GM18499 (cell line): ENCODE measurements around the gene CCDC87.
A peak's percentile ranks its signal among the peaks of the same experiment; 100 is the strongest.
"Not testable (repeated sequence)": the region's sequence is repeated elsewhere in the genome, so short reads cannot be mapped to it uniquely, and the experiment has no call there.

Source experiments
- ATAC-seq: cut with Tn5 transposase; IDR thresholded peaks from one replicate; pipeline ENCODE4 v1.9.1; 2021; ENCODE audit warnings: moderate number of reproducible peaks; ENCODE audit not compliant: insufficient read depth, unreplicated experiment

Gene CCDC87, protein sequence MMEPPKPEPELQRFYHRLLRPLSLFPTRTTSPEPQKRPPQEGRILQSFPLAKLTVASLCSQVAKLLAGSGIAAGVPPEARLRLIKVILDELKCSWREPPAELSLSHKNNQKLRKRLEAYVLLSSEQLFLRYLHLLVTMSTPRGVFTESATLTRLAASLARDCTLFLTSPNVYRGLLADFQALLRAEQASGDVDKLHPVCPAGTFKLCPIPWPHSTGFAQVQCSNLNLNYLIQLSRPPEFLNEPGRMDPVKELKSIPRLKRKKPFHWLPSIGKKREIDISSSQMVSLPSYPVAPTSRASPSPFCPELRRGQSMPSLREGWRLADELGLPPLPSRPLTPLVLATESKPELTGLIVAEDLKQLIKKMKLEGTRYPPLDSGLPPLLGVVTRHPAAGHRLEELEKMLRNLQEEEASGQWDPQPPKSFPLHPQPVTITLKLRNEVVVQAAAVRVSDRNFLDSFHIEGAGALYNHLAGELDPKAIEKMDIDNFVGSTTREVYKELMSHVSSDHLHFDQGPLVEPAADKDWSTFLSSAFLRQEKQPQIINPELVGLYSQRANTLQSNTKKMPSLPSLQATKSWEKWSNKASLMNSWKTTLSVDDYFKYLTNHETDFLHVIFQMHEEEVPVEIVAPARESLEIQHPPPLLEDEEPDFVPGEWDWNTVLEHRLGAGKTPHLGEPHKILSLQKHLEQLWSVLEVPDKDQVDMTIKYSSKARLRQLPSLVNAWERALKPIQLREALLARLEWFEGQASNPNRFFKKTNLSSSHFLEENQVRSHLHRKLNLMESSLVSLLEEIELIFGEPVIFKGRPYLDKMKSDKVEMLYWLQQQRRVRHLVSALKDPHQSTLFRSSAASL

DNA sequence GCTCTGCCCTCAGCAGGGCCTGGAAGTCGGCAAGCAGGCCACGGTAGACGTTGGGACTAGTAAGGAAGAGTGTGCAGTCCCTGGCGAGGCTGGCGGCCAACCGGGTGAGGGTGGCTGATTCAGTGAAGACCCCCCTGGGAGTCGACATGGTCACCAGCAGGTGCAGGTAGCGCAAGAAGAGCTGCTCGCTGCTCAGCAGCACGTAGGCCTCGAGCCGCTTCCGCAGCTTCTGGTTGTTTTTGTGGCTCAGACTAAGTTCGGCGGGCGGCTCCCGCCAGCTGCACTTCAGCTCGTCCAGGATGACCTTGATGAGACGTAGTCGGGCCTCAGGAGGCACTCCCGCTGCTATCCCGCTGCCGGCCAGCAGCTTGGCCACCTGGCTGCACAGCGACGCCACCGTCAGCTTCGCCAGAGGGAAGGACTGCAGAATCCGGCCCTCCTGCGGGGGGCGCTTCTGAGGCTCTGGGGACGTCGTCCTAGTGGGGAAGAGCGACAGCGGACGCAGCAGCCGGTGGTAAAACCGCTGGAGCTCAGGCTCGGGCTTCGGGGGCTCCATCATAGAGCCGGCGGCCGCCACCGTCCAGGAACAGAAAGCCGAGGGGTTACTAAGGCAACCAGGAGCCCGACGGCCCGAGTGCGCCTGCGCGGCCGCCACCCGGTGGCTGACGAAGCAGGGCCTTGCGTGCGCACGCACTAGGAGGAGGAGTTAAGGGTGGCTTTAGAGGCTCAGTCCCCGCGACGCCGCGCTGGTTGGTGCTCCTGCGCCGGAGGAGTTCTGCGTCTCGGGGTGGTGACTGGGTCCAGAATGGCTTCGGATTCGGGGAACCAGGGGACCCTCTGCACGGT, at the start of gene CCDC87, which contains the start of gene CCS:
Gene CCDC87, minus strand, starts transcription at position 607 of the 846 bp plus-strand sequence. Its CDS starts 48 bp downstream, at position 559.
Gene CCS, plus strand, starts transcription at position 729 of the 846 bp plus-strand sequence. Its CDS starts 77 bp downstream, at position 806.
- peak; percentile 50 for ATAC-seq

DNA sequence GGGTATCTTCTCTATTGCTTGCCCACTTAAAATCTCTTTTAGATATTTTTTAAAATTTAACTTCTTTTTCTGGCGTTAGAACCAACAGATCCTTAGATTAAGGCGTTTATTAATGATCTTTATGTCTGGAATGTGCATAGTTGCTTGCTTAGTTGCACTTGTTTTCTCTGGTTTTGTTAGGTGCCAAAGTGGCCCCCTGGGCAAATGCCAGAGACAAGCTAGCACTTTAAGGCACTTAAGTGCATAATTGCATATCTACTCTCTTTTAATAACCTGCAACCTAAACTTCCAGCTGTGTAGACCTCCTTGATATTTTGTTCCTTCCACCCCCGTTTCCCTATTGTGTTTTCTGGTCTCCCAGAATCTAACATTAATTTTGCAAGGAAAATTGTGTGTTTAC, 49.0 kb upstream of the CCDC87 start:
- ATAC-seq: no peak

DNA sequence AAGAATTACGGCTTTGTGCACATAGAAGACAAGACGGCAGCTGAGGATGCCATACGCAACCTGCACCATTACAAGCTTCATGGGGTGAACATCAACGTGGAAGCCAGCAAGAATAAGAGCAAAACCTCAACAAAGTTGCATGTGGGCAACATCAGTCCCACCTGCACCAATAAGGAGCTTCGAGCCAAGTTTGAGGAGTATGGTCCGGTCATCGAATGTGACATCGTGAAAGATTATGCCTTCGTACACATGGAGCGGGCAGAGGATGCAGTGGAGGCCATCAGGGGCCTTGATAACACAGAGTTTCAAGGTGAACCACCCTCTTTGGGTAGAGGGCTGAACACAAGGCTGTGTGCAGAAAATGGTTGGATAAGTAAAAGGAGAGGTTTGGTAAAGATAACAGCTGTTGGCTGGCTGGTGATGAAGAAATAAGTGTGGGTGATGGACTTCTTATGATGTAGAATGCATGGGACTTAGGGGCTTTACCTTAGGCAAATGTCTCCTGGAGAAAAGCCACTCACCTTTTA, 47.0 kb upstream of the CCDC87 start:
- ATAC-seq: not testable (repeated sequence)

DNA sequence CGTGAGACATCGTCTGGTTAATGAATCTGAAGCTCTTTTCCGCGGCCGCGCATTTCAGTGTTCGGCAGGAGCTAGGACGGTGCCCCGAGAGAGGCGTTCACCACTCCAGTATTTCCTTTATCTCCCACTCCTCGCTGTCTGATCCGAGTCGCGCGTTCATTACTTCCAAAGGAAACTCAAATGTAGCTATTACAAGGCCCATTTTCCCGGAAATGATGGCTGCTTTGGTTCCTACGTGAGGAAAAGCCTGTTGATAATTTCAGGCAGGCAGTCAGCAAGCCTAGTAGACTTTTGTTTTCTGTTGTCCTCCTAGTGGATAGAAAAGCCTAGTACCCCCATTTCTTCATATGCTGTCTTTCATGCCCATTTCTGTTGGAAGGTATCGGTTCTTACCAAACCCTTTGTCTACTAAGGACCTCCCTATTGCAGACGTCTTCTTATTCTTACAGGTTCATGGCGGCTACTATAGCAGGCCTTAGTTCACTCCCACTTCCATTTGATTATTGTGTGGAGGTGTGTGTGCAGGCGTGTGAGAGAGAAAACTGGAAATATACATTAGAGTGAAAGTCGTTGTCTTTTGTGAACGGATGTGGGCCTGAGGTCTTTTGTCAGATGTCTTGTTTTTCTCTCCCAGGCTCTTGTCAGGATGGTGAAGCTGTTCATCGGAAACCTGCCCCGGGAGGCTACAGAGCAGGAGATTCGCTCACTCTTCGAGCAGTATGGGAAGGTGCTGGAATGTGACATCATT, 46.4 kb upstream of the CCDC87 start:
- no peak for ATAC-seq

DNA sequence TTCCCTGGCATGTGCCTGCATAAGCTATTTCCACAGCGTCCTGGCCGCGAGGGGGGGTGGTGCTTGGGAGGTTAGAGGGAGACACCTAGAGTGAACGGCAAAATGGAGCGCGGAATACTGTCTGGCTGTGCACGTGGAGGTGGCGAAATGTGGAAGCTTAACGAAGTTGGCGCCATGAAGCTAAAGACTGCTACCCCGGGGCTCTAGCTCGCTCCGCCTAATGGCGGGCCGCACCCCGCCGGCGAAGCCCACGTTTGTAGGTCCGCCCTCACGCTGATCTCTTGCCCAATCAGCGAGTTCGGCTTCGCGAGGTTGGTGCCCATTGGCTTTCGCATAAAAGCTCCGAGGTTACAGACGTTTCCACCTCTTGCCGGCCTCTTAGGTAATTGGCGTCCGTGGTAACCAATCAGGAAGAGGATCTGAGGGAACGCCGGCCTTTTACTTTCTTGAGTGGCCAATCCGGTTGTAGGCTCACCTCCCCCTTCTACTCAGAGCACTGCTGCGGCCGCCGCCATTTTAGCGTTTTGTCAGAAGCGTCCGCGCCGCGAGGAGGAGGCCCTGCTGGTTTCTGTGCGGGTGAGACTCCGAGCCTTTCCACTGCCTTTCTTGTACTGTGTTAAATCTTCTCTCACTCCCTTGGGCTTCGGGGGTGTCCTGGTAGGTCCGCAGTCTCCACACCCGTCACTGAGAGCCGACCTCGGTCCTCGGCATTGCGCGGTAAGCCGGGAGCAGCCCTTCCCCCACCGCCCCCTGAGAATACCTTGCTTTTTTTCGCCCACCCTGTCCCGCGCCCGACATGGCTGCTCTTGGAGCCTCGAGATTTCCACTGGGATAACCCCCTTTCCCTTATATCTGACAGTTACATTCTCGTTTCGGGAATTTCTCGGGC, 45.6 kb upstream of the CCDC87 start, which contains the start of gene RBM4:
Gene RBM4, plus strand, starts transcription at position 527 of the 889 bp plus-strand sequence. CDS start 1,009 bp downstream, outside the sequence.
- peak; percentile 86 for ATAC-seq

DNA sequence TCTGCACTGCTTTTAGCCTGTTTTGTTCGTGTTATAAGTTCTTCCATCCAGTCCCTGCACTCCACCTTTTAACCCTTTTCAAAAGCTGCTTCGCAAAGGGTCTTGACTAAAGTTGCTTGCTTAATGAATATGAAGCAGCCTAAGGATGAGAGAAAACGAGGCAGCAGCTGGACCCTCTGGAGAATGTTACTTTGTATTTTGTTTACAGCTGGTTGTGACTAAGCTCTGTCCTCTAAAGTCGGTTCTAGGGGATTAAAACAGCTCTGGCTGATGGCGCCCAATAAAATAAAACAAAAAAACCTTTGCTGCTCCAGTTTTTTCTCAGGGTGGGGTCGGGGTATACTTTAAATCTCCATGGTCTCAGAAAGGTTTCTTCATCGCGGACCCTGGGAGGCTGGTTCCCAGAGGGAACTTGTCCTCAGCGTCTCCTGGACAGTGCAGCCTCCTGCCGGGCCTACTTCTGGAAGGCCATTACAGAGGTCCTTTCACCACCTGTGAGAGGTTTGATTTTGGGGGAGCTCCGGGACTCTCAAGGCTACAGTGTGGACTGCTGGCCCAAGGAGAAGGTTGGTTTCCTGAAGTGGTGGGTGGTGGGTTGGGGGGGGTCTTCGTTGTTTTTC, 44.8 kb upstream of the CCDC87 start:
- ATAC-seq: no peak

DNA sequence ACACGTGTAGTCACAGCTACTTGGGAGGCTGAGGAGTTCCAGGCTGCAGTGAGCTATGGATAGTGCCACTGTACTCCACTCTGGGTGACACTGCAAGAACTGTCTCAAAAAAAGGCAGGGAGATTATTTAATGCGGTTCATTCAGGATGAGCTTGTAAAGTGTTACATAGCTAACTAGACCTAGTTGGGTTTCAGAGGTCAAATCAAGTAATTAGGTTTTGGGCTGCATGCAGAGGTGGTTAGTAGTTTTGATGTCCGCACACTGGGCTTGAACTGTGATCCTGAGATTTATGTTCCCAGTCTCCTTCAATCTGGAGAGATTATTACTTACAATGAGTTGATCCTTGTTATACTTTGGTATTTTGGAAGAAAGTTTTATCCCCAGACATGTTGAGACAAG, 43.5 kb upstream of the CCDC87 start:
- ATAC-seq: no peak

DNA sequence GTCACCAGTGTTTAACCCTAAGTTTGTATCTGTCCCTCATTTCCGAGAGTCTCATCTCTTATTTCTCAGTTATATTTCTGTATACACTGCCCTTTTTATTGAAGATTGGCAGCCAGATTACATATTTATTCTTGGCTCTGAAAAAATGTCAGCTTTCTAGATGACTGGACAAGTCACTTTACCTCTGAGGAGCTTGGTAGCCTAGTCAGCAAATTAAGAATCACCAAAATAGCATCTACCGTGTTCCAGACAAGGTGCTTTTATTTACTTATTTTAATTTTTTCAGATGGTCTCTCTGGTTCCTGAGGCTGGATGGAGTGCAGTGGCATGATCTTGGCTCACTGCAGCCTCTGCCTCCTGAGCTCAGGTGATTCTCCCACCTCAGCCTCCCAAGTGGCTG, 40.1 kb upstream of the CCDC87 start:
- ATAC-seq: no peak

DNA sequence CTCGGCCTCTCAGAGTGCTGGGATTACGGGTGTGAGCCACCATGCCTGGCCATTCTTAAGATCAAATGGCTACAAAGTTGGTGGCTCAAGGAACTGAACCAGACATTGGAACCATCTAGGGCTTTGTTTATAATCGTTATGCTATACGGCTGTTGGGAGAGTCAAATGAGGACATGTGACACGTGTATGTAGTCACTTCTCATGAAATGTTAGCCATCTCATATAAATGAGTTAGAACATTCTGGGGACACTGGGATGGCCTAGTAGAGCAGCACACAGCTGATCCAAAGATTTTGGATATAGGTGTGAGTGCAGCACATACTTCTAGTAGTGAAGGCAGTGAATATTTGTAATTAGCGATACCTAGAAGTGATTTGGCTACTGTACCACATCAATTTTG, 39.0 kb upstream of the CCDC87 start:
- no peak for ATAC-seq

DNA sequence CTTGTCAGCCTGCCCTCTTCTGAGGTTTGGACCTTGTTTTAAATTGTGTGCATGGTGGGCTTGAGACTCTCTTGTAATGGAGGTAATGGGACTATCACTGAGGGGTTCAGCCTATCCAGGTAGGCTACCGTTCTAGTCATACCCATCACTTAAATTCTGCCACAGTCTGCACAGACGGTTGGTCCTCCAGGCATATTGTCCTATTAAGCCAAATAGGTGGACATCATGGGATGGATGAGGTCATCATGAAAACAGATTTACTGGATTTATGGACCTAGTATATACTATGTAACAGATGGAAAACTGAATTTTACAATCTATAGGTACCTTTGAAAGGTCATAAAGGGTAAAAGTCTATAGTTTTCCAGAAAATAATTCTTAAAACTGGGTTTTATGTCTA, 36.5 kb upstream of the CCDC87 start:
- ATAC-seq: no peak

DNA sequence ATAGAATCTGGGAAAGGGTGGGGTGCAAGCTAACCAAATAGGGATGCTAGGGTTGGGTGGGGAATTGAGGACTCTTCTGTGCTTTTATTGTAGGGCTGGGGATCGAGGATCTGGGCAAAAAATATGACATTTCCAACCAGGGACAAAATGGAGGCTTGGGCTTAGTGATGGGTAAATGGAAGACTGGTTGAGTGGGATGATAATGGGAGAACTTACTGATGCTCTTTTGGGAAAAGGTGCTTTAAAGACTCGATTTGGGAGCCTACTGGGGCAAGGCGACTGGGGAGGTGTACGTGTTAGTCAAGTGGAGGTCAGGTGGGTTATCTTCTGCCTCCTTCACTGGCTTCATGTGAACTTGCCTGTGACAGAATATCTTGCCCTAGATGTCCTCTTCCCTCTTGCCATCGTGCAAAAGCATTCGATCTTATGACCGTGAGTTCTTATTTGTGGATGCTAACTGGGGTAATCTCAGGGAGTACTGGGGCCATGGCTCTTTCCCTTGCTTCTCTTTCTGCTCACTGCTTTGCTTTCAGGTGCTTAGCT, 35.3 kb upstream of the CCDC87 start:
- no peak for ATAC-seq

DNA sequence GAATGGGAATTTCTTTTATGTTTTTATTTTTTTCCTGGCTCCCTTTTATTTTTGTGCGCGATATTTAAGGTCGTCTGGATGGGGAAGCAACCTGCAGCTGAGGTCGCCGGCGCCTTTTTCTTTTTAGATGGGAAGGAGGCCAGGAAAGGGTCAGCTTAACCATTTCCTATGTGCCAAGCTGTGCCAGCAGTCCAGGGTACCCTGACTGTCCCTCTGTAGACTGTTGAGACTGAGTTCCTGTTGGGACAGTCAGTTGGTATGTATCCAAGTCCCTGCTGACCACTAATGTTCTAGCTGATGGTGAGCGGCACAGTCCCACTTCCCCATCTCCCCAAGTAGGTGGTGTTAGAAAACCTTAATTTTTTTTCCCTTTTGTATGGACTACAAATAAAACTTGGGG, 34.1 kb upstream of the CCDC87 start:
- no peak for ATAC-seq

DNA sequence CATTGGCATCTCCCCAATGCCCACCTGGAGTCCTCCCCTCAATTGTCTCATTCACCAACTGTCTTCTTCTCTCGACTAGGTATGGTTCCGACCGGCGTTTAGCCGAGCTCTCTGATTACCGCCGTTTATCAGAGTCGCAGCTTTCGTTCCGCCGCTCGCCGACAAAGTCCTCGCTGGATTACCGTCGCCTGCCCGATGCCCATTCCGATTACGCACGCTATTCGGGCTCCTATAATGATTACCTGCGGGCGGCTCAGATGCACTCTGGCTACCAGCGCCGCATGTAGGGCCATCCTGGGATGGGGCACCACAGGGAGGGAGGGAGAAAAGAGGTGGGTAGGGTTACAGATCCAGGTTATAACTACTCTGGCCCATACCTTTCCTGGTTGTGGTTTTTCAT, 33.5 kb upstream of the CCDC87 start:
- no peak for ATAC-seq

DNA sequence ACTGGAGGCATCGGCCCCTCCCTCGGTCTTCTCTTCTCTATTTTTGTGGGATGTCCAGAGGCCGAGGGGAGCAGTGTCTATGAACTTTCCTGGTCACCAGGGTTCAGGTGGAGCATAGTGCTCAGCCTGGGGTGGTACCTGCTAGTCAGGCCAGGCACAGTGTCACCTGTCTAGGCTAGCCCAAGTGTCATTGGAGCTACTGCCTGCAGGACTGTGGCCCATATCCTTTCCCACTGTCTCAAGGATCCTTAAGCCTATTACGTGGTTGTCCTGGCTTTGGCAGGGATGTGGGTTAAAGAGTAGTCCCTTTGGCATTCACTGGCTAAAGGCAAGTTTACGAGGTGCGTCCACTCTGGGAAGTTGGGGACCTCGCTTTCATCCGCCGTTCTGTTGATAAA, 32.9 kb upstream of the CCDC87 start:
- no peak for ATAC-seq

DNA sequence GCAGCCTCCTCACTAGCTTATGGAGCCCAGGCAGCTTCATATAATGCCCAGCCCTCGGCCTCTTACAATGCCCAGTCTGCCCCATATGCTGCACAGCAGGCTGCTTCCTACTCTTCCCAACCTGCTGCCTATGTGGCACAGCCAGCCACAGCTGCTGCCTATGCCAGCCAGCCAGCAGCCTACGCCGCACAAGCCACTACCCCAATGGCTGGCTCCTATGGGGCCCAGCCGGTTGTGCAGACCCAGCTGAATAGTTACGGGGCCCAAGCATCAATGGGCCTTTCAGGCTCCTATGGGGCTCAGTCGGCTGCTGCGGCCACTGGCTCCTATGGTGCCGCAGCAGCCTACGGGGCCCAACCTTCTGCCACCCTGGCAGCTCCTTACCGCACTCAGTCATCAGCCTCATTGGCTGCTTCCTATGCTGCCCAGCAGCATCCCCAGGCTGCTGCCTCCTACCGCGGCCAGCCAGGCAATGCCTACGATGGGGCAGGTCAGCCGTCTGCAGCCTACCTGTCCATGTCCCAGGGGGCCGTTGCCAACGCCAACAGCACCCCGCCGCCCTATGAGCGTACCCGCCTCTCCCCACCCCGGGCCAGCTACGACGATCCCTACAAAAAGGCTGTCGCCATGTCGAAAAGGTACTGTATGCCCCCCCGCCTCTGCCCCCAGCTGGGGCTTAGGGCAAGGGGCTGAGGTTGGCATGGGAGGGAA, 32.3 kb upstream of the CCDC87 start:
- no peak for ATAC-seq

DNA sequence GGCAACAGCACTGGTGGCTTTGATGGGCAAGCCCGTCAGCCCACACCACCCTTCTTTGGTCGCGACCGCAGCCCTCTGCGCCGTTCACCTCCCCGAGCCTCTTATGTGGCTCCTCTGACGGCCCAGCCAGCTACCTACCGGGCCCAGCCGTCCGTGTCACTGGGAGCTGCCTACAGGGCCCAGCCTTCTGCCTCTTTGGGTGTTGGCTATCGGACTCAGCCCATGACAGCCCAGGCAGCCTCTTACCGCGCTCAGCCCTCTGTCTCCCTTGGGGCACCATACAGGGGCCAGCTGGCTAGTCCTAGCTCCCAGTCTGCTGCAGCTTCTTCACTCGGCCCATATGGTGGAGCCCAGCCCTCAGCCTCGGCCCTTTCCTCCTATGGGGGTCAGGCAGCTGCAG, 31.6 kb upstream of the CCDC87 start:
- no peak for ATAC-seq

DNA sequence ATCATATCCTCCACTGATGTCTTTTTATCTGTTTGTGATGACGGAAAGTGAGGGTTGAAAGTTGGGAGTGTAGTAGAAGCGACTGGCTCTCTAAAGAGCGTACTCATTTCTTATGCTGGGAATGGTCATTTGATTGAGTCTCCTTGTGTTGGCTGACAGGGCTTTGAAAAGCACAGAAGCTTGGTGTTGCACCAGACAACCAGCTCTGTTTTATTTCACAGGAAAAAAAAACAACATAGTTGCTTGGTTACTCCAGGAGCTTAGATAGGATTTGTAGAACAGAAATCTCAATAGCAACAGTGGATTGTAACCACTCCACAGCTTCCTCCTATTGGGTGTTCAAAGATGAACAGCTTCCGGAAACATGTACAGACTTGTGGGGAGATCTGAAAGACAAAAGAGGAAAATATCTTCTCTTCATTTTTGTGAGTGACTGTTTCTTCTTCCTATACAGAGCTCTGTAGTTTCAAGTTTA, 26.3 kb upstream of the CCDC87 start:
- ATAC-seq: no peak
